Nephron (organoid): ENCODE data around the gene RILPL1.
"Not testable (repeated sequence)": the region's sequence is repeated elsewhere in the genome, so short reads cannot be mapped to it uniquely, and the experiment has no call there.

Experiments used
- H3K27ac Mint-ChIP-seq, 3 experiments: 2 replicates each; pipeline ENCODE4 v1.8.0; 2020; ENCODE audit warnings: mixed read lengths in 3 of 3, mild to moderate bottlenecking in 2 of 3, moderate library complexity in 1 of 3
- H3K27me3 Mint-ChIP-seq: 2 replicates; pipeline ENCODE4 v1.8.0; 2021; ENCODE audit warnings: low read depth, mild to moderate bottlenecking, moderate library complexity, mixed read lengths
- H3K36me3 Mint-ChIP-seq: 2 replicates; pipeline ENCODE4 v1.8.0; 2020; ENCODE audit warnings: low read depth, mixed read lengths
- H3K4me1 Mint-ChIP-seq: 2 replicates; pipeline ENCODE4 v1.8.0; 2020; ENCODE audit warnings: mixed read lengths
- H3K4me3 Mint-ChIP-seq, 3 experiments: 2 replicates each; pipeline ENCODE4 v1.8.0; 2020; ENCODE audit warnings: mild to moderate bottlenecking in 3 of 3, mixed read lengths in 3 of 3, moderate library complexity in 2 of 3
- H3K9me3 Mint-ChIP-seq: 2 replicates; pipeline ENCODE4 v1.8.0; 2020; ENCODE audit warnings: mixed read lengths
- TF ChIP-seq, protein P1 (sequence below), 3 experiments: fragments of 200-600 bp; sonication (generic); IDR thresholded peaks; one replicate each; pipeline ENCODE4 v1.5.0; 2021; ENCODE audit warnings: antibody characterized with exemption in 3 of 3; ENCODE audit not compliant: unreplicated experiment in 3 of 3

Gene RILPL1

DNA sequence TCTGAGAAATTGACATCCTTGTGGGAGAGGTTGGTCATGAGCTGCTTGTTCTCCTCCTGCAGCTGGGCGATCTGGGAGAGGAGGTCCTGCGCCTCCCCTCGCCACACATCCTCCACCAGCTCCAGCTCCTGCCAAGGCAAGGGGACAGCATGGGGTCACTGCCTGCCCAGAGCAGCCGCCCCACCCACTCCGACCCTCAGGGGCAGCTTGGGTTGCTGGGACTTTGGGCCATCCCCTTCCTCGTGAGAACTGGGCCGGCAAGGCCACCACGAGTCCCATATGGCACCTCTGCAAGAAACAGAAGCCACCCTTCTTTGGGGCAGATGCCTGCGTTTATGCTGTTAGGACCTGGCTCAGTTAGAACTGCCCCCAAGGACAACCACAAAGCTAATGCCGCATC, 10.0 kb downstream of the RILPL1 start:
- H3K4me3 Mint-ChIP-seq: no peak overlapping the region
- no peak overlapping the region for H3K27ac Mint-ChIP-seq
- TF ChIP-seq, protein P1, sequence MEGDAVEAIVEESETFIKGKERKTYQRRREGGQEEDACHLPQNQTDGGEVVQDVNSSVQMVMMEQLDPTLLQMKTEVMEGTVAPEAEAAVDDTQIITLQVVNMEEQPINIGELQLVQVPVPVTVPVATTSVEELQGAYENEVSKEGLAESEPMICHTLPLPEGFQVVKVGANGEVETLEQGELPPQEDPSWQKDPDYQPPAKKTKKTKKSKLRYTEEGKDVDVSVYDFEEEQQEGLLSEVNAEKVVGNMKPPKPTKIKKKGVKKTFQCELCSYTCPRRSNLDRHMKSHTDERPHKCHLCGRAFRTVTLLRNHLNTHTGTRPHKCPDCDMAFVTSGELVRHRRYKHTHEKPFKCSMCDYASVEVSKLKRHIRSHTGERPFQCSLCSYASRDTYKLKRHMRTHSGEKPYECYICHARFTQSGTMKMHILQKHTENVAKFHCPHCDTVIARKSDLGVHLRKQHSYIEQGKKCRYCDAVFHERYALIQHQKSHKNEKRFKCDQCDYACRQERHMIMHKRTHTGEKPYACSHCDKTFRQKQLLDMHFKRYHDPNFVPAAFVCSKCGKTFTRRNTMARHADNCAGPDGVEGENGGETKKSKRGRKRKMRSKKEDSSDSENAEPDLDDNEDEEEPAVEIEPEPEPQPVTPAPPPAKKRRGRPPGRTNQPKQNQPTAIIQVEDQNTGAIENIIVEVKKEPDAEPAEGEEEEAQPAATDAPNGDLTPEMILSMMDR (IDR thresholded peaks at IDR 0.05; ENCODE audit: unreplicated experiment in 3 of 3): no peak
- no peaks in the 10 kb centered on the region for H3K27me3 Mint-ChIP-seq
- peaks cover 69% of the 10 kb centered on the region for H3K36me3 Mint-ChIP-seq
- H3K9me3 Mint-ChIP-seq: no peaks in the 10 kb centered on the region
- H3K4me1 Mint-ChIP-seq: peaks cover 11% of the 10 kb centered on the region

GRCh38 chr12:123522164-123522563, 11.4 kb downstream of the RILPL1 start:
- no peak overlapping the region for H3K4me3 Mint-ChIP-seq
- H3K27ac Mint-ChIP-seq: no peak overlapping the region
- TF ChIP-seq, protein P1 (IDR thresholded peaks at IDR 0.05; ENCODE audit: unreplicated experiment in 3 of 3): no peak
- peaks cover 11% of the 10 kb centered on the region for H3K4me1 Mint-ChIP-seq
- H3K27me3 Mint-ChIP-seq: no peaks in the 10 kb centered on the region
- H3K36me3 Mint-ChIP-seq: peaks cover 71% of the 10 kb centered on the region
- no peaks in the 10 kb centered on the region for H3K9me3 Mint-ChIP-seq

DNA sequence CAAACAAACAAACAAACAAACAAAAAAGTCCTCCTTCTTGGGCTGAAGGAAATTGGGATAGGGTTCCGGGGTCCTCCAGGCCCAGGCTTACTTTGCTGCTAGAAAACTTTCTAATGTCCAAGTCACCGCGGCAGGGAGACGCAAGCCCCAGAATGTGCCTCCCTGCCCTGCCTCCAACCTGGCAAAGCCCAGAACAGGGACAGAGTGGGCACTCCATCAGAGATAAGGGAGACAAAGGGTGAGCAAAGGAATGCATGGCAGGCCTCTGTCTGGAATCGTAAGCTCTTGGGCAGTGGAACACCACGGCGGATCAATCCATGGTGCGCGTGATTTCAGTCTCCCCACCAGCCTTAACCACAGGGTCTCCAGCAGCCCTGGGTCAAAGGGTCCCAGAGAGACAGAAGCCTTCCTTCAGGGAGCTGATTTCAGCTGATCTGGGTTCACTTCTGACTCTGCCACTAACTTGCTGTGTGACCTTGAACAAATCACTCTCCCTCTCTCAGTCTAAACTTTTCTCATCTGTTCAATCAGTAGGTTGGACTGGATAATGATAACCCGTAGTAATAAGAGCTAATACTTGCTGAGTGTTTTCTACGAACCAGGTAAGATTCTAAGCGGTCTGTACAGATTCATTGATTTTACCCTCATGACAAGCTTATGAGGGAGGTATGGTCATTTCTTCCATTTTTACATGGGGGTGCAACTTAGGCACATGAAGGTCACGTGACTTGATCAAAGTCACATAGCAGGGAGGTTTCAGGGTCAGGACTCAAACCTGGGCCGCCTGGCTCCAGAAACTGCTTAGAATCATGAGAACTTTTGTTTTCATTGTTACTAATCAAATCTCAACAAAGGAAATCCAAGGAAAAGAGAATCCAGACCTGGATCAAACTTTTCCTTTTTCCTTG, 12.7 kb downstream of the RILPL1 start:
- Mint-ChIP-seq H3K4me1 (peaks cover 11% of the 10 kb centered on the region), H3K27ac (no peak overlapping the region), H3K9me3 (no peaks in the 10 kb centered on the region), H3K36me3 (peaks cover 75% of the 10 kb centered on the region), H3K4me3 (no peak overlapping the region), H3K27me3 (no peaks in the 10 kb centered on the region)
- TF ChIP-seq, protein P1 (IDR thresholded peaks at IDR 0.05; ENCODE audit: unreplicated experiment in 3 of 3): no peak

DNA sequence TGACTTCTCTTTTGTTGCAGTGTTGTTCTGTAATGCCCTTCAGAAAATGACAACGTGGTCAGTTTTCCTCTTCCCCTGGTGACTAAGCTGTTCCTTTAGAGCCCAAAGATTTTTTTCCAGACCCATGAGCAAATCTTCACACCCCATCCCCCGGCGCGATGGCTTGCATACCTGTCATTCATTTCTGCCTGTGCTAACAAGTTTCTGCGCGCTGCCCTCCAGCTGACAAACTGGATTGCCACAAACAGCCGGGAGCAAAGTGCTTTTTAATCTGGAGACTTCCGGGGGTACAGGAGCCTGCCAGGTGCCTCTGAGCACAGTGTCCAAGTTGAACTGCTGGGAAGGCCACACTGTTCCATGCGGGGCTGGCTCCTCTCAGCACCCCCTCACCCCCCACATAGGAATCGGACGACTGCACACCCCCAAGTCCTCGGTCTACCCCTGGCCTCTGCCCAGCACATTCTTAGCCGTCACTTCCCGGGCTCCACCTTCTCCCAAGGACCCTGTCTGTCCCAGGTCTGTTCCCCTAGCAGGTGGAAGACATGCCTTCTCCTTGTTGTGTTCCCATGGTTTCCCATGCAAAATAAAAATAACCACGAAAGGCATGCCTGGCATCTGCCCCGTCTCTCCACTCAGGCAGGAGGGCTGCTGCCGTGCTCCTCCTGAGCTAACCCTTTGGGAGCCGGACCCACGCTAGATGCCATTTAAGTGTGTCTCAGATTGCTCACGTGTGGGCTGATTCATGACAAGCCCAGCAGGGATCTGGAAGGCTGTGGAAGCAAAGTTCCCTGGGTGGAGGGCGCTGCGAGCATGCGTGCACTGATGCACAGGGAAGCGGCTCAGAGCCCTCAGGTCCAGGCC, 14.1 kb downstream of the RILPL1 start:
- TF ChIP-seq, protein P1 (IDR thresholded peaks at IDR 0.05; ENCODE audit: unreplicated experiment in 3 of 3): no peak
- Mint-ChIP-seq H3K36me3 (peaks cover 68% of the 10 kb centered on the region), H3K27ac (peak overlapping the region; percentile 61 to 86 (median 78)), H3K4me1 (peaks cover 11% of the 10 kb centered on the region), H3K4me3 (peak overlapping the region in 1 of 3 experiments; percentile 28), H3K27me3 (no peaks in the 10 kb centered on the region), H3K9me3 (no peaks in the 10 kb centered on the region)

- Mint-ChIP-seq H3K9me3 (no peaks in the 10 kb centered on the region), H3K4me1 (peaks cover 11% of the 10 kb centered on the region), H3K36me3 (peaks cover 50% of the 10 kb centered on the region), H3K27me3 (no peaks in the 10 kb centered on the region), H3K27ac (peak overlapping the region in 2 of 3 experiments; percentile 39 to 45), H3K4me3 (no peak overlapping the region)
- TF ChIP-seq, protein P1 (IDR thresholded peaks at IDR 0.05; ENCODE audit: unreplicated experiment in 3 of 3): peak in 1 of 3 experiments; percentile 25
Observed at GRCh38 chr12:123516216-123516780, 17.2 kb downstream of the RILPL1 start.

GRCh38 chr12:123514582-123515221, 18.8 kb downstream of the RILPL1 start:
- peaks cover 35% of the 10 kb centered on the region for H3K36me3 Mint-ChIP-seq
- H3K4me3 Mint-ChIP-seq, H3K9me3 Mint-ChIP-seq, H3K27ac Mint-ChIP-seq, H3K27me3 Mint-ChIP-seq, H3K4me1 Mint-ChIP-seq: not testable (repeated sequence)
